Vein endothelial cell (primary cell): ENCODE measurements around the gene KRTAP10-8. TPM values are rescaled to one million over a fixed set of nuclear protein-coding genes. Genes with fewer than 3 reads are reported as not detected.

ENCODE experiments used
- total RNA-seq: library from RNA; depleted of rRNA; stranded (reverse); fragments of >200 nt; gene quantifications from 2 replicates; pipeline ENCODE4 v1.2.3, GENCODE V29; 2012

KRTAP10-8 gene
- not detected in 2 replicates for total RNA-seq

GRCh38 chr21:44612029-44612486 lies at the start of gene KRTAP10-8:
Gene KRTAP10-8 (plus strand): TSS chr21:44612079. CDS start chr21:44612101, 22 bp downstream.

GRCh38 chr21:44573630-44574456 lies 38.0 kb upstream of the KRTAP10-8 start, which contains the start of gene KRTAP10-4:
Gene KRTAP10-4 (plus strand): TSS chr21:44573729. CDS start chr21:44573759, 30 bp downstream.

GRCh38 chr21:44580231-44580821 lies 31.6 kb upstream of the KRTAP10-8 start, which contains the start of gene KRTAP10-5:
Gene KRTAP10-5 (minus strand): TSS chr21:44580604. CDS start chr21:44580578, 26 bp downstream.

GRCh38 chr21:44592446-44593311 lies 19.2 kb upstream of the KRTAP10-8 start, which contains the start of gene KRTAP10-6:
Gene KRTAP10-6 (minus strand): TSS chr21:44592505. CDS start chr21:44592484, 21 bp downstream.

GRCh38 chr21:44600118-44600978 lies 11.5 kb upstream of the KRTAP10-8 start, which contains the start of gene KRTAP10-7:
Gene KRTAP10-7 (plus strand): TSS chr21:44600597. CDS start chr21:44600622, 25 bp downstream.

GRCh38 chr21:44626673-44627143 lies 14.8 kb downstream of the KRTAP10-8 start, which contains the start of gene KRTAP10-9:
Gene KRTAP10-9 (plus strand): TSS chr21:44627093. CDS start chr21:44627172, 79 bp downstream.

GRCh38 chr21:44637018-44637850 lies 25.4 kb downstream of the KRTAP10-8 start, which contains the start of gene KRTAP10-10:
Gene KRTAP10-10 (plus strand): TSS chr21:44637356. CDS start chr21:44637418, 62 bp downstream.

GRCh38 chr21:44646366-44647221 lies 34.7 kb downstream of the KRTAP10-8 start, which contains the start of gene KRTAP10-11:
Gene KRTAP10-11 (plus strand): TSS chr21:44646414. CDS start chr21:44646459, 45 bp downstream.

GRCh38 chr21:44654576-44655175 lies 42.8 kb downstream of the KRTAP10-8 start, which contains the start of gene KRTAP12-4:
Gene KRTAP12-4 (minus strand): TSS chr21:44654659. CDS start chr21:44654614, 45 bp downstream.

GRCh38 chr21:44657635-44658540 lies 46.0 kb downstream of the KRTAP10-8 start, which contains the start of gene KRTAP12-3:
Gene KRTAP12-3 (plus strand): TSS chr21:44657932. CDS start chr21:44657980, 48 bp downstream.

Other genes with a start within 250 kb of the KRTAP10-8 start
- gene LRRC3, start 156.6 kb upstream of the KRTAP10-8 start, total RNA-seq, result 2.3 and 3.2 TPM in 2 replicates
- gene KRTAP10-1, start 71.9 kb upstream of the KRTAP10-8 start, total RNA-seq, result not detected in 2 replicates
- gene KRTAP10-2, start 60.6 kb upstream of the KRTAP10-8 start, total RNA-seq, result not detected in 2 replicates
- not detected in 2 replicates for gene KRTAP10-3, start 53.3 kb upstream of the KRTAP10-8 start, total RNA-seq
- not detected in 2 replicates for gene KRTAP10-4, start 38.4 kb upstream of the KRTAP10-8 start, total RNA-seq
- not detected in 2 replicates for gene KRTAP10-5, start 31.5 kb upstream of the KRTAP10-8 start, total RNA-seq
- gene KRTAP10-6, start 19.6 kb upstream of the KRTAP10-8 start, total RNA-seq, result not detected in 2 replicates
- not detected in 2 replicates for gene KRTAP10-7, start 11.5 kb upstream of the KRTAP10-8 start, total RNA-seq
- not detected in 2 replicates for gene KRTAP10-9, start 15.0 kb downstream of the KRTAP10-8 start, total RNA-seq
- not detected in 2 replicates for gene KRTAP10-10, start 25.3 kb downstream of the KRTAP10-8 start, total RNA-seq
- not detected in 2 replicates for gene KRTAP10-11, start 34.3 kb downstream of the KRTAP10-8 start, total RNA-seq
- gene KRTAP12-4, start 42.6 kb downstream of the KRTAP10-8 start, total RNA-seq, result not detected in 2 replicates
- gene KRTAP12-3, start 45.9 kb downstream of the KRTAP10-8 start, total RNA-seq, result not detected in 2 replicates
- gene KRTAP12-2, start 54.8 kb downstream of the KRTAP10-8 start, total RNA-seq, result not detected in 2 replicates
- gene KRTAP12-1, start 70.1 kb downstream of the KRTAP10-8 start, total RNA-seq, result not detected in 2 replicates
- gene KRTAP10-12, start 85.1 kb downstream of the KRTAP10-8 start, total RNA-seq, result not detected in 2 replicates
- gene TSPEAR, start 99.5 kb downstream of the KRTAP10-8 start, total RNA-seq, result not detected in 2 replicates
- gene UBE2G2, start 189.7 kb downstream of the KRTAP10-8 start, total RNA-seq, result 105 and 121 TPM in 2 replicates
- 96.0 and 96.6 TPM in 2 replicates for gene SUMO3, start 206.0 kb downstream of the KRTAP10-8 start, total RNA-seq